Activated CD8-positive, alpha-beta memory T cell treated with anti-CD3 and anti-CD28 coated beads, Interleukin-2, amount 50 U/mL, for 1 hour (primary cell): ENCODE data around the gene SPATA21.
"Not testable (repeated sequence)": the region's sequence is repeated elsewhere in the genome, so short reads cannot be mapped to it uniquely, and the experiment has no call there.

Source experiments
- DNase-seq: peaks from one replicate; pipeline ENCODE4 v3.0.0-alpha.2; 2020; ENCODE audit errors: extremely low read depth

The SPATA21 gene

GRCh38 chr1:16436946-16437474 is at the start of gene SPATA21:
Gene SPATA21, minus strand, starts transcription at chr1:16437424. Its CDS starts 6,053 bp downstream, at chr1:16431371.
- no peak for DNase-seq

- not testable (repeated sequence) for DNase-seq
These were observed 49.8 kb upstream of the SPATA21 start for GRCh38 chr1:16487011-16487410.

GRCh38 chr1:16486316-16486715 is 49.1 kb upstream of the SPATA21 start:
- DNase-seq, result not testable (repeated sequence)

GRCh38 chr1:16484931-16485330 is 47.7 kb upstream of the SPATA21 start:
- no peak for DNase-seq

- no peak for DNase-seq
These were observed 47.2 kb upstream of the SPATA21 start for GRCh38 chr1:16484501-16484835.

GRCh38 chr1:16483639-16484500 is 46.6 kb upstream of the SPATA21 start:
- not testable (repeated sequence) for DNase-seq

- DNase-seq, result not testable (repeated sequence)
These were observed 45.9 kb upstream of the SPATA21 start for GRCh38 chr1:16483146-16483545.

- DNase-seq, result no peak
These were observed 40.9 kb upstream of the SPATA21 start for GRCh38 chr1:16478091-16478490.

- not testable (repeated sequence) for DNase-seq
These were observed 38.8 kb upstream of the SPATA21 start for GRCh38 chr1:16475771-16476770.

GRCh38 chr1:16474891-16475290 is 37.7 kb upstream of the SPATA21 start:
- not testable (repeated sequence) for DNase-seq

- no peak for DNase-seq
These were observed 37.1 kb upstream of the SPATA21 start for GRCh38 chr1:16474166-16474800.

- no peak for DNase-seq
These were observed 31.3 kb upstream of the SPATA21 start for GRCh38 chr1:16468558-16468957.

GRCh38 chr1:16464917-16465625 is 27.8 kb upstream of the SPATA21 start:
- no peak for DNase-seq

- no peak for DNase-seq
These were observed 25.6 kb upstream of the SPATA21 start for GRCh38 chr1:16462773-16463330.

- no peak for DNase-seq
These were observed 24.5 kb upstream of the SPATA21 start for GRCh38 chr1:16461681-16462080.

GRCh38 chr1:16459352-16459925 is 22.2 kb upstream of the SPATA21 start:
- DNase-seq, result no peak

- no peak for DNase-seq
These were observed 21.6 kb upstream of the SPATA21 start for GRCh38 chr1:16458831-16459230.

- DNase-seq, result not testable (repeated sequence)
These were observed 18.9 kb upstream of the SPATA21 start for GRCh38 chr1:16456151-16456550.

- DNase-seq, result not testable (repeated sequence)
These were observed 17.7 kb upstream of the SPATA21 start for GRCh38 chr1:16454909-16455308.

- no peak for DNase-seq
These were observed 14.8 kb upstream of the SPATA21 start for GRCh38 chr1:16451841-16452528.
